22Rv1 (cell line): ENCODE measurements around the gene DOP1B.

Experiments
- H3K27ac ChIP-seq: fragments of 450-650 bp; 2 replicates; pipeline ENCODE4 v1.5.1; 2017
- CTCF ChIP-seq: fragments of 450-650 bp; IDR thresholded peaks from 2 replicates; pipeline ENCODE4 v1.5.1; 2017; ENCODE audit warnings: mild to moderate bottlenecking
- ZFX ChIP-seq: fragments of 450-650 bp; IDR thresholded peaks from 2 replicates; pipeline ENCODE4 v1.6.1; 2017; ENCODE audit warnings: antibody characterized with exemption, borderline replicate concordance

Gene DOP1B

GRCh38 chr21:36178349-36178748 lies 21.7 kb downstream of the DOP1B start:
- no peak overlapping the region for H3K27ac ChIP-seq
- TF ChIP-seq ZFX (no peak), CTCF (no peak)

GRCh38 chr21:36179145-36179544 lies 22.5 kb downstream of the DOP1B start:
- H3K27ac ChIP-seq = no peak overlapping the region
- TF ChIP-seq CTCF = no peak
- no peak for TF ChIP-seq ZFX

GRCh38 chr21:36180963-36181362 lies 24.3 kb downstream of the DOP1B start:
- TF ChIP-seq CTCF = no peak
- TF ChIP-seq ZFX = no peak
- H3K27ac ChIP-seq = no peak overlapping the region

- TF ChIP-seq CTCF (no peak), ZFX (no peak)
- no peak overlapping the region for H3K27ac ChIP-seq
Measured at GRCh38 chr21:36183144-36183795, 26.6 kb downstream of the DOP1B start.

GRCh38 chr21:36184545-36184944 lies 27.9 kb downstream of the DOP1B start:
- TF ChIP-seq CTCF = no peak
- TF ChIP-seq ZFX = no peak
- H3K27ac ChIP-seq = no peak overlapping the region

- no peak for TF ChIP-seq ZFX
- no peak for TF ChIP-seq CTCF
- H3K27ac ChIP-seq = no peak overlapping the region
Measured at GRCh38 chr21:36185523-36185922, 28.9 kb downstream of the DOP1B start.

- TF ChIP-seq CTCF (no peak), ZFX (no peak)
Measured at GRCh38 chr21:36186081-36186480, 29.5 kb downstream of the DOP1B start.

More at GRCh38 chr21:36186081-36186480, 29.5 kb downstream of the DOP1B start:
- H3K27ac ChIP-seq = peak overlapping the region; percentile 85; the same call in 1 of the 2 replicates
